Activated CD4-positive, alpha-beta T cell treated with anti-CD3 and anti-CD28 coated beads, Interleukin-2, amount 50 U/mL, for 24 hours (primary cell): ENCODE results near the gene LTBP2.

Experiments
- DNase-seq, 2 donors: peaks; one replicate each; pipeline ENCODE4 v3.0.0-alpha.2; 2020; ENCODE audit warnings: low read depth in 1 of 2, low spot score in 1 of 2

Gene LTBP2

GRCh38 chr14:74638966-74639365, 26.9 kb upstream of the LTBP2 start:
- DNase-seq = no peak

- no peak for DNase-seq
Measured at GRCh38 chr14:74638066-74638465, 26.0 kb upstream of the LTBP2 start.

- DNase-seq = no peak
Measured at GRCh38 chr14:74637178-74637550, 25.1 kb upstream of the LTBP2 start.

- DNase-seq = no peak
Measured at GRCh38 chr14:74636424-74637177, 24.6 kb upstream of the LTBP2 start.

- DNase-seq = no peak
Measured at GRCh38 chr14:74635847-74636246, 23.8 kb upstream of the LTBP2 start.

GRCh38 chr14:74634964-74635363, 22.9 kb upstream of the LTBP2 start:
- no peak for DNase-seq

GRCh38 chr14:74634481-74634880, 22.4 kb upstream of the LTBP2 start:
- no peak for DNase-seq

GRCh38 chr14:74630881-74631690, 19.0 kb upstream of the LTBP2 start:
- no peak for DNase-seq

- DNase-seq = no peak
Measured at GRCh38 chr14:74628418-74628817, 16.4 kb upstream of the LTBP2 start.

GRCh38 chr14:74627076-74627475, 15.0 kb upstream of the LTBP2 start:
- DNase-seq = no peak

GRCh38 chr14:74622257-74622656, 10.2 kb upstream of the LTBP2 start:
- DNase-seq = no peak

- DNase-seq = no peak
Measured at GRCh38 chr14:74621556-74621955, 9.5 kb upstream of the LTBP2 start.

- no peak for DNase-seq
Measured at GRCh38 chr14:74620923-74621322, 8.9 kb upstream of the LTBP2 start.

GRCh38 chr14:74620497-74620921, 8.5 kb upstream of the LTBP2 start:
- DNase-seq = no peak

GRCh38 chr14:74619672-74620131, 7.7 kb upstream of the LTBP2 start:
- no peak for DNase-seq

GRCh38 chr14:74618078-74618952, 6.3 kb upstream of the LTBP2 start:
- DNase-seq = peak; percentile 14 to 60

GRCh38 chr14:74616996-74617700, 5.1 kb upstream of the LTBP2 start:
- no peak for DNase-seq

GRCh38 chr14:74616507-74616906, 4.5 kb upstream of the LTBP2 start:
- DNase-seq = no peak

GRCh38 chr14:74615735-74616134, 3.7 kb upstream of the LTBP2 start:
- DNase-seq = no peak

- no peak for DNase-seq
Measured at GRCh38 chr14:74614508-74615495, 2.8 kb upstream of the LTBP2 start.
